GM19351 (cell line): ENCODE results near the gene EZH2.

Experiments
- ATAC-seq: cut with Tn5 transposase; IDR thresholded peaks from one replicate; pipeline ENCODE4 v1.9.1; 2021; ENCODE audit warnings: mild to moderate bottlenecking, moderate library complexity; ENCODE audit not compliant: unreplicated experiment

EZH2 gene

GRCh38 chr7:148813890-148814289, 70.2 kb downstream of the EZH2 start:
- ATAC-seq, result no peak

- no peak for ATAC-seq
These were observed 72.2 kb downstream of the EZH2 start for GRCh38 chr7:148811892-148812291.

DNA sequence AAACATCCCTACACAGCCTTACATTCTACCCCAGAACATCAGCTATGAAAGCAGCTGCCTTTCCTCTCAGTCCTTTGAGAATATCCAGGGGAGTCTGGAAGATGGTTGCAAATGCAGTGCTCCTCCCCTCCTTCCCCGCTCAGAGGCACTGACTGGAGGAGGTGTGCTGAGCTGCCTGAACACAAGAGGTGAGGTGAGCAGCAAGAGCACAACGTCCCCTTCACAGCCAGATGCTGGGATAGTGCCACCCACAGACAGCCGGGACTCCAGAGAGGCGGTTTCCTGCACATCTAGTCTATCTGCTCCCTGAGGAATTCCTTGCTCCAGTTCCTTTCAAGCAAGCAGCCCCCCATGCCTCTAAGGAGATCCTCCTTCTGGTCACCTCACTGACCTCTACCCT, 74.2 kb downstream of the EZH2 start:
- no peak for ATAC-seq

DNA sequence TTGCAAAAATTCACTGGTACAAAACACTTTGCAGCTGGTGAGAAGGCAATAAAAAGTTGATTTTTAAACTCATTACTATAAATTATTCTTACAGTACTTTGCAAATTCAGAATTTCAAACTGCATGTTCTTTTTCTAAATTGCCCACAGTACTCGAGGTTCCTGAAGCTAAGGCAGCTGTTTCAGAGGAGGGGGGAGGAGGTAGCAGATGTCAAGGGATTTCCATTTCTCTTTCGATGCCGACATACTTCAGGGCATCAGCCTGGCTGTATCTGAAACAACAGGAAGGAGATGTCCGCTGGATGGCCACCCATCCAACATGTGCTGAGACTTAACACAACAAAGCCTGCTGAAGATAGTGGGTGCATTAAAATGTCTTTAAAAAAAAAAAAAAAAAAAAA, 76.7 kb downstream of the EZH2 start:
- no peak for ATAC-seq

DNA sequence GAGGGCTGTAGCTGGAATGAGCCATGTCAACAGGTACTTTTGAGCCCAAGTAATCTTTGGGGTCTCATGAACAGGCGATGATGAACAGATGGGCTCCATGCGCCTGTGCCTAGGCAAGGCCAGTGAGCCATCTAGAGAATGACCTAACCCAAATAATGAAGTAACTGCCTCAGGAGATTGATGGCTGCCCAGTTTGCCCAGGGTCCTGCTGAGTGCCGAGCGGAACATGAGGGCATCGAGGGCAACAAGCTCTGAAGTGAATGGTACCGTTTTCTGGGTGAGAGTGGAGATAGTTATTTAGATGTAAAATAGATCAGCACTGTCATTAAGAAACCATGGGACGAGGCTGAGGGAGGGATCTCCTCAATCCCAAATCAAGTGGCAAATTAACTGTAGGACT, 77.9 kb downstream of the EZH2 start:
- no peak for ATAC-seq

DNA sequence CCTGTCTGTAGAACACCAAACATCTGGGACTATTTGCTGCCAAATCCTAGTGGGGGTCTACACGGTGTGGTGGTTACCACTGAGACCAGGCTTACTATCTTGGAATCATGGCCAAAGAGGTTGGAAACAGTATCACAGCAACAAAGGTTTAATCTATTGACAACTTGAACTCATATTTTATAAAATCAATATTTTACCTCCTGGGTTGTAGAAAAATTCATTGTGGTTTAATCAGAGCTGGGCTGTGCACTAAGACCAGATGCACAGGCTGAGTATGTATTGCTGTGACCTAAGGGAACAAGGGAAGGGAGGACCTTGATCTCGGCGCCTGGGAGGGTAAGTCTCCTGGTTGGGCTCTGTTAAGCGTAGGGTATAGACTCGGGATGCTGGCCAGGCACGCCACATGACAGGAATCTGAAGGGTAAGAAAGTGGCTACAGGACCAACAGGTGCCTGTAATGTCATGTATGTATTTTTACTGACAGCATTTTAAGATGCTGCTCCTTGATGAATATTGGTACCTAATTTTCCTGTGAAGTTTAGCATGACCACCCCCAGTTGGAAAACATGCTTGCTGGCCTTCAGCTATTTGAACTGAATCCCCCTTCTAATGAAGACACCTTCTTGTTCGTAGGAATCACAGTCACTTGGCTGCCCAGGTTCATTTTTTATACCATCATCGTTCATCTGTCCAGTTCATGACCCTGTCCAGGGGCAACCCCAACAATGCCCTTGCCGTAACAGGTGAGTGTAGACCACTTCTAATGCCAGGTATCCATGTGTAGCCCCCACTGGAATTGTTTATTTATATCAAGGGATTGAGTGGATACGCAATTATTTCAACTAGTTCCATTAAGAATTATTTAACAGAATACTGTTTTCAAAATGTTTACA, 79.5 kb downstream of the EZH2 start:
- no peak for ATAC-seq

- ATAC-seq, result no peak
These were observed 81.0 kb downstream of the EZH2 start for GRCh38 chr7:148803094-148803493.

DNA sequence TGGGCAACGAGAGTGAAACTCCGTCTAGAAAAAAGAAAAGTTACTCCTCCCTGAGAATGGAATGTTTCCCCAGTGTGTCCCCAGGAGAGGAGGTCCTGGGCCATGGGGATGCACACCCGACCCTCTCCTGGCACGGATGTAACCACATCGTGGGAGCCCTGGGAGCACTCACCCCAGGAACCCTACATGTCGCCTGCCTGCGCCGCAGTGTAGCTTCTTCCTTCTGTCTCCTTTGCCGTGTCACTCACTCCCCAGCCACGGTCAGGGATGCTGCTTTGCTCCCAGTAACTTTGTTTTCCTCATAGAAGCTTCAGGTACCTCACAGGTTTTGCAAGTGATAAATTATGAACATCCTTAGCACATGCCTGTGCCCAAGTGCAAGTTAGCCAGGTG, 82.0 kb downstream of the EZH2 start:
- no peak for ATAC-seq

DNA sequence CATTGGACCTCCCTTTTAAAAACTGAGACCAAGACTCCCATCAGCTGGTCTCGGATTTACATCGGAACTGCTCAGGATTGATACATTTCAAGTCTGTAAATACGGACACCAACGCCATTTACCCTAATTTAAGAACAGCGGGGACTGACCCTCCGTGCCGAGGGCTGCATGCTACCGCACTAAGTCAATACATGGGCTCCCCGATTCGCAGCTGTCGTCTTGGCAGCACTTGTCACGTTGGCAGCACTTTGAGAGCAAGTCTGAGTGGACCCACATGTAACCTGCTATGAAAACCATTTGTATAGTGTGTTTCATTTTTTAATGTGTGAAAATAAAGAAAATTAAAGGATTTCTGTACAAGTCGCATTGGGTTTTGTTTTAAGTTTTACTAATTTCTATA, 83.4 kb downstream of the EZH2 start:
- ATAC-seq, result no peak

- ATAC-seq, result no peak
These were observed 84.1 kb downstream of the EZH2 start for GRCh38 chr7:148799893-148800555.

DNA sequence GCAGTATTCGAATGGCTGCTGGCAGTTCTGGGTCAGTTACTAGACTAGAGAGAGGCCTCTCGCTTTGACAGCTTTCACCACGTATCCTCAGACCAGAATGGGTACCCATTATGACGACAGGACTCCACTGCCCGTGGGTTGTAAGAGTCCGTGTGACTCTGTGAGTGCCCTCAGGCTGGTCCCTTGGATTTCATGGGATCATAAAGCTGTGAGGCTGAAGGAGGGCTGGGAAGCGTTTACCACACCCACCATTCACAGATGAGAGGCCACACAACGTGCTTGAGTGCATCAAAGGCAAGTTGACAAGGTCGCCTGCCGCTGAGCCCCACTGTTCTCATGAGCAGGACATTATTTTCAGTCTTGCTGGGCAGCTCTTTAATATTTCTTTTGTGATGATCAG, 87.2 kb downstream of the EZH2 start:
- ATAC-seq, result no peak

DNA sequence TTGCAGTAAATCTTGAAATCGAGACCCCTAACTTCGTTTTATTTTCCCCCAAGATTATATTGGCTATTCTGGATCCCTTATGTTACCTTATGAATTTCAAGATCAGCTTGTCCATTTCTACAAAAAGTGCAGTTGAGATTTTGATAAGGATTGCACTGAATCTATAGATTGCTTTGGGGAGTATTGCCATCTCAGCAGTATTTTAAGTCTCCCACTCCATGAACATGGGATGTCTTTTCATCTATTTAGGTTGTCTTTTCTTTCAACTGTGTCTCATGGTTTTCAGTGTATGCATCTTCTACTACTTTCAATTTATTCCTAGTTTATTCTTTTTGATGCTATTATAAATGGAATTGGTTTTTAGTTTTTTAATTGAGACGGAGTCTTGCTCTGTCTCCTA, 89.6 kb downstream of the EZH2 start:
- no peak for ATAC-seq

GRCh38 chr7:148793590-148793989, 90.5 kb downstream of the EZH2 start:
- ATAC-seq, result no peak

GRCh38 chr7:148791546-148791945, 92.5 kb downstream of the EZH2 start:
- no peak for ATAC-seq

- ATAC-seq, result no peak
These were observed 93.2 kb downstream of the EZH2 start for GRCh38 chr7:148790850-148791249.

- ATAC-seq, result no peak
These were observed 93.9 kb downstream of the EZH2 start for GRCh38 chr7:148790131-148790726.

DNA sequence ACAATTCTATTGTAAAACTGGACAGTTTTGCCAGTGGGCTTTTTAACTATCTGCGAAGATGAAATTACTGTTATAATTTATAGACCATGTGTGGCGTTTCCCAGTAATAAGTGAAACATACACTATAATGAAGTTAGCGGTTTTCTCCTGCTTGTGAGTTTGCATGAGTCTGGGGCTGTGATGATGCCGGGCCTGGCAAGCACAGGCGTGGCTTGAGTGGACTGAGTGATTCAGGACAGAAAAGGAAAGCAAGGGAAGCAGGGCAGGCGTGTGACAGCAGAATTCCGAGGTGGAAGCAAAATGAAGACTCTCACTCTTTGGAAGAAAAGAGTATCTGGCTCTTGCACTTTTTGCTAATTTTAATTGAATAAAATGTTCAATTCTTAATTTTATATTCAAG, 94.9 kb downstream of the EZH2 start:
- ATAC-seq, result no peak

DNA sequence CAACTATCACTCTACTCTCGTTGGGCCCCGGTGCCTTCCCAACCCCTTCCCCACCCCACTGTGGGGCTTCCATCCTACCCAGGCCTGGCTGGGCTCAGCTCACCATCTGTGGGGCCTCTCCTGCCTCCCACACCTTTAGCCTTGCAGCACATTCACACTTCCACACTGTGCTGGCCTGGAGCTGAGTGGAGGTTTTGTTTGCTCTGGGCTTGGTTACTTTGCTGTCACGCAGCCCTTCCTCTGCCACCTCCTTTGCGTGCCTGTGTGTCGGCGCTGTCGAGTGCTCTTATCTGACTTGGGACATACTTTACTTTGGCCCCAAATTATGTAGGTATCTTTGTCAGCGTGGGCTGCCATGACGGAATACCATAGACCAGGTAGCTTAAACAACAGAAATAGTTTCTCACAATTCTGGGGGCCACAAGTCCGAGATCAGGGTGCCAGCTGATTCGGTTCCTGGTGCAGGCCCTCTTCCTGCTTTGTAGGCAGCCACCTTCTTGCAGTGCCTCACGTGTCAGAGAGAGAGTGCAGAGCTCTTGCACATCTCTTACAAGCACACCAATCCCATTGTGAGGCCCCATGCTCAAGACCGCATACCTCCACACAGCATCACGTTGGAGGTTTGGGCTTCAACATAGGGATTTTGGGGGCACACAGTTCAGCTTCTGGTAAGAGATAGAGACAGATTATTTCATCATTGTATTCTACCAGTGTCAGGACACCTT, 96.4 kb downstream of the EZH2 start:
- no peak for ATAC-seq

DNA sequence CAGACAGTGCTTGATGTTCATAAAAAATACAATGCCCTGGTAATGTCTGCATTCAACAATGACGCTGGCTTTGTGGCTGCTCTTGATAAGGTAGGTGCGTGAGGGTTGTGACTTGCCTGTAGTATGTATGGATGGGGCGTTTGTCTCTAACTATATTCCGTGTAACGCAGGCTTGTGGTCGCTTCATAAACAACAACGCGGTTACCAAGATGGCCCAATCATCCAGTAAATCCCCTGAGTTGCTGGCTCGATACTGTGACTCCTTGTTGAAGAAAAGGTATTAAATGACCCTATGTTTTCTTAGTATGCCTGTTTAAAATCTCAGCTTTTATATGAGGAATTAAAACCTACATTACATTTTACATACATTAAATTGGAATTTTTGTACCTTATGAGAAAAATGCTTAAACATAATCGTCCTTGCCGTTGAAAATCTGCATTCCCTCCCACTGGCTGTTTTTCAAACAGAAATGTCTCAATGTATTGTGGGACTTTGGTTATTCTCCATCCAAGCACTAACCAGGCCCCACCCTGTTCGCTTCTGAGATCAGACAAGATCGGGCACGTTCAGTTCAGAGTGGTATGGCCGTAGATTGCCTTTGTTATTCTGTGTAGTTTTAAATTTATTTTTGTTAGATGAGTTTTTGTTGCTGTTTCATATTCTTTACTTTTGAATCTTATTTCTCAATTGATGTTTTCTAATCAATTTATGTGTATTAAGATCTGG, 100.1 kb downstream of the EZH2 start:
- ATAC-seq, result no peak

DNA sequence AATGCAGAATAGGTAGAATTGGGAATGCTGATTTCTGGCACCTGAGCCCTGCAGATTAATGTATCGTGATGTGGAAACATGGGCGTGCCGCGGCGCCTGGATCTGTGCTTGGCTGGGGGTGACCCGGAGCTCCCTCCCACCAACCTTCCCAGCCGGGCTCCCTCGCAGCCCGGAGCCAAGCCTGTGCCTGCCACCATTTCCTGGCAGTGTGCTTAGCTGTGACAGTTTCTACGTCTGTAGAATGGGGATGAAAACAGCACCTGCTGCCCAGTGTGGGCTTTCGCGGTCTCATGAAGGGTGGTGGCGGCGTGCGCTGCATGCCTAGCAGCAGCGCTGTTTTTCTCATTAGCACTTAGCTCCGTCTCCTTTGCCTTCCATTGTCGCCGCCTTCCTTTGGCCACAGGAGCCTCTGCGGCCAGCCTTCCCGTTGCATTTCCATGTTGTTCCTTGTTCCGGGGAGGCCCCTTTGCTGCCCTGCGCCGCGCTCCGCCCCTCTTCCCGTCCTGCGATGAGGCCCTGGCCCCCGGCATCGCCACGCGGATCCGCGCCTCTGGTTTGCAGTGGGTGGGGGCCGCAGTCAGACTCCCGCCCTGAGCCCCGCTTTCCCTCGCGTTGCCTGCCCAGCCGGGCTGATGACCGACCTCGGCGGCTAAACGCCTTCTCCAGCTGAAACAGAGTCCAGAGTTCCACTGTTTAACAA, 101.2 kb downstream of the EZH2 start:
- no peak for ATAC-seq
